HAP-1 (cell line): Measurements from ENCODE around the gene RNF220.

Source experiments
- DNase-seq, 2 experiments: peaks; one replicate each; pipeline ENCODE4 v3.0.0-alpha.2; 2016 to 2020; ENCODE audit warnings: low spot score in 2 of 2
- H3K27me3 ChIP-seq: fragments of 250-450 bp; sonication (Bioruptor Pico); 2 replicates; pipeline ENCODE4 v1.5.1; 2020; ENCODE audit warnings: low read depth, mild to moderate bottlenecking, moderate library complexity
- H3K36me3 ChIP-seq: fragments of 250-450 bp; sonication (Bioruptor Pico); replicated peaks from 2 replicates; pipeline ENCODE4 v1.5.1; 2020; ENCODE audit warnings: mild to moderate bottlenecking
- H3K4me1 ChIP-seq: fragments of 250-450 bp; sonication (Bioruptor Pico); 2 replicates; pipeline ENCODE4 v1.5.1; 2020; ENCODE audit warnings: mild to moderate bottlenecking
- H3K4me3 ChIP-seq: fragments of 250-450 bp; sonication (Bioruptor Pico); 2 replicates; pipeline ENCODE4 v1.5.1; 2020; ENCODE audit warnings: mild to moderate bottlenecking, moderate library complexity
- H3K9me3 ChIP-seq: fragments of 250-450 bp; sonication (Bioruptor Pico); 2 replicates; pipeline ENCODE4 v1.5.1; 2020; ENCODE audit warnings: mild to moderate bottlenecking, moderate library complexity
- in situ Hi-C: fragments of 300-500 bp; cut with MboI; formaldehyde crosslinking; loops from 3 replicates; pipeline ENCODE4 v1.14.3; 2020; ENCODE audit warnings: low sequenced_read_pairs, inconsistent platforms, mixed read lengths

RNF220 gene

DNA sequence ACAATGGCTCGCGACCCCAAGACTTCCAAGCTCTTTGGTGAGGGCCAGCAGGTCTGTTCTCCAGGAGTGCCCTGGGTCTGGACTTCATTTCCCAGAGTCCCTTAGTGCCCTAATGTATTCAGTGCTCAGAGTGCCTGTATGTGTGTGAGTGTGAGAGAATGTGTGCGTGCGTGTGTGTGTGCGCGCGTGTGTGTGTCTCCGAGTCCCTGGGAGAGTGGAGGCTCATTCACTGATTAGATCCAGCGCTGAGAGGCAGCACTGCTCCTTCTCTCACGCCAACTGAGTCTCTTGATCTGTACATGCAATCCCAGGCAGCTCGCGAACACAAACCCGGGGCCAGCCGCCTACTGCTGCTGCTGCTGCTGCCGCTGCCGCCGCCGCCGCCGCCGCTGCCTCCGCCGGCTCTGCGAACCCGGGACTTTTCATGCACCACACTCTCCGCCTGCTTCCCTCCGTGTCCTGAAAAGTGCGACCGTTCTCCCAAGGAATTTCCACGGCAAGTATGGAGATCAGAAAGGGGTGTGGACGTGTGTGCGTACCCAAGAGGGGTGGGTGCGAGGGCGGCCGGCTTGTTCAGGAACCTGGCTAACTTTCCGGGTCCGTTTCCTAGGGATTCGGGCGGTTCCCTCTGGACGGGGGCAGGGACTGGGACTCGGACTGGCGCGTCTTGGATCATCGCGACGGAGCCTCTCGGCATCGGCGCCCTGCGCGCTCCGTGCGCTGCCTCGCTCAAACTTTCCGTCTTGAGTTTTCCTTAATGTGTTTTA, at the start of gene RNF220:
Gene RNF220, plus strand, starts transcription at position 225 of the 767 bp plus-strand sequence.
- in situ Hi-C loops = loop anchor here (5.0 kb wide), 1 partner anchor 97 kb away; no protein-coding TSS in a partner anchor
- peak within 1 kb of the TSS; percentile 65 for H3K4me3 ChIP-seq
- no peaks in the 10 kb centered on the region for H3K9me3 ChIP-seq
- peaks cover 19% of the 10 kb centered on the region for H3K4me1 ChIP-seq
- H3K27me3 ChIP-seq = no peaks in the 10 kb centered on the region
- DNase-seq = peak; percentile 81 to 86
- no peaks in the 10 kb centered on the region for H3K36me3 ChIP-seq

DNA sequence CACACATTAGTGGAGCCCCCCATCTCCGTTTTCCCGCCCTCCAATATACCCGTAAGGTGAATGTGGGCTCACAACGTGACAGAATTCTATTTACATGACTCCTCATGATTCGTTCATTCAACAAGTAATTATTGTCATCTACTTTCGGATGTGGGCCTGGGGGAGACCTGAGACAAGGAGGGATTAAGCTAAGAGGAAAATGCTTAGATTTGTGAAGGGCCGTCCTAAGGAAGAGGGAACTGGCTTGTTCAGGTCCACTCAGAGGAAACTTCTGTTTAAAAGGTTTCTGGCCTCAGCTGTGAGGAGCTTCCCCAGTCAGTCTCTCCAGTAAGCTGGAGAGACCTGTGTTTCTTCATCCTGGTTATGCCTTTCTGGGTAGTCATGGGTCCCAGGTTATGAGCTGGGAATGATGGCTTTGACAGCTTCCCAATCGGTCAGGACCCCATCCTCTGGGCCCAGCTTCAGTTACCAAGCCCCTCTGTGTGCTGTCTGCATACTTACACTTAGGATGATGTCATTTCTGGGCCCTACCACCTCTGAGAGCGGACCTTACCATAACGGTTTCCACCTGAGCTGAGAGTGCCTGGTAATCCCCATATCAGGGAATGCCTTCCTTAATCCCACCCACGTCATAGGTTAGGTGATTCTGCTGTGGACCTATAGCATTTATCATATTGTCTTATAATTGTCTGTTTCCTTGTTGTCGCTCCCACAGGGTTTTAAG, 49.3 kb upstream of the RNF220 start:
- H3K9me3 ChIP-seq = no peaks in the 10 kb centered on the region
- peak overlapping the region; percentile 71 for H3K4me3 ChIP-seq
- in situ Hi-C loops = no loop called here
- DNase-seq = no peak
- H3K27me3 ChIP-seq = no peaks in the 10 kb centered on the region
- H3K4me1 ChIP-seq = peaks cover 11% of the 10 kb centered on the region
- no peaks in the 10 kb centered on the region for H3K36me3 ChIP-seq

DNA sequence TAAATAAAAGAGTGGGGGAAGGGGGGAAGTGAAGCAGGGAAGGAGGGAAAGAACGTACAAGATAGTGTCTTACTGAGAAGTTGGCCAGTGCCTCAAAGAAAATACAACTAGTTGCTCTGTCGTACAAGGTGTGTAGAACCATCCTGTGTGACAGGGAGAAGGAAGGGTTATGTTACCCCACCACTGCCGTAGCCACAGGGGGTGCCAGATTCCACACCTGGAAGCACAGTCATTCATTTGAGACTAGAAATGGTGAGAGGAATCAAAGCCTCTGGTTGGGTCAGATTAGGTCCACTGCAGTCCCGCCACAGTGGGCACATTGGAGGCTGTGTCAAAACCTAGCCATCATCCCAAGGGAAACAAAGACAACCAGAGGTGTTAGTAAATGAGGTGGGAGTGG, 47.3 kb upstream of the RNF220 start:
- Histone ChIP-seq H3K36me3 (no peaks in the 10 kb centered on the region), H3K4me3 (no peak overlapping the region), H3K27me3 (no peaks in the 10 kb centered on the region), H3K9me3 (no peaks in the 10 kb centered on the region), H3K4me1 (peaks cover 11% of the 10 kb centered on the region)
- in situ Hi-C loops = no loop called here
- no peak for DNase-seq

DNA sequence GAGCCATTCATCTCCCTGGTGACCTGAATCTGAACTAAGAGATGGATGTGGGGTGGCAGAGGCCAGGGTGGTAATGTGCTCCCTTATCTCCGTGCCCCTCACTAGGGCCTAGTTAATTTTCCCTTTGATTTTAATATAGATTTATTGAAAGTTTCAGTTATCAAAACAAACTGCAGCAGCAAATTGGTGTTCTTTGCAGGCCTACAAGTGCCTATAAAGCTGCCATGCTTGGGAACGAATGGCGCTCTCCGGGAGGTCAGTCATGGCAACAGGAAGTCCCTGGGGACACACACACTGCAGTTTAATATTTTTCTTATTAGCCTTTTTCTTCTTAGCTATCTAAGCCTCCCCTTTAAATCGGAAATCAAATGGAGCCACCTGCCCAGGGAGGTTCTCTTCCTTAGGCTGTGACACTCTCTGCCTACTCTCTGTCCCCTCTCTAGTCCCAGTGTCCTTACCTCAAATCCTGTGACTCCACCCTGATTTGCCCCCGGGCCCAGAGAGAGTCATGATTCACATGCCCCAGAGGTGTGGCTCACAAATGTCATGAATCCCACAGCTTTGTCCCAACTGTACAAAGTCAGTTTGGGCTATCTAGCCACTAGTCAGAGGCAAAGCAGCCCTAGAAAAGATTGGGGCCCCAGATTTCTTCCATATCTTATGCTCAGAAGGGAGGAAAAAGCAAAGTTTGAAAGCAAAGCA, 45.7 kb upstream of the RNF220 start:
- no peak for DNase-seq
- Histone ChIP-seq H3K27me3 (no peaks in the 10 kb centered on the region), H3K9me3 (no peaks in the 10 kb centered on the region), H3K4me3 (no peak overlapping the region), H3K36me3 (no peaks in the 10 kb centered on the region), H3K4me1 (peaks cover 5% of the 10 kb centered on the region)
- in situ Hi-C loops = no loop called here

DNA sequence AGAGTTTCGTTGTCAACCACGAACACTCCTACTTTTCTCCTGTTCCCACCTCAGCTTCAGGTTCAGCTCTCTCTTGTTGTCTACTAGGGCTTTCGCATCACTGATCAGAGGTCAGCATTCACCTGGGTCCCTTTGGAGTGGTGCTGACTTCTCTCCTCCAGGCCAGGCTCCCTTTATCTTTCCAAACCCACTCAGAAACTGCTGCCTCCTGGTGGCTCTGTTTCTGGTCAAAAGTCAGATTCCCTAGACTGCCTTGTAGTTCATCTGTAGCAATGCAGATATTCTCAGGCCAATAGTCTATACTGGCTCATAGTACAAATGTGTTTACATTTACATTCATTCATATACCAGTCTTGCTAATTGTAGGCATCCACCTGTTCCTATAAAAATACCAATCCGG, 43.6 kb upstream of the RNF220 start:
- in situ Hi-C loops = no loop called here
- no peaks in the 10 kb centered on the region for H3K4me1 ChIP-seq
- no peaks in the 10 kb centered on the region for H3K36me3 ChIP-seq
- no peak for DNase-seq
- H3K9me3 ChIP-seq = no peaks in the 10 kb centered on the region
- H3K27me3 ChIP-seq = no peaks in the 10 kb centered on the region
- no peak overlapping the region for H3K4me3 ChIP-seq

DNA sequence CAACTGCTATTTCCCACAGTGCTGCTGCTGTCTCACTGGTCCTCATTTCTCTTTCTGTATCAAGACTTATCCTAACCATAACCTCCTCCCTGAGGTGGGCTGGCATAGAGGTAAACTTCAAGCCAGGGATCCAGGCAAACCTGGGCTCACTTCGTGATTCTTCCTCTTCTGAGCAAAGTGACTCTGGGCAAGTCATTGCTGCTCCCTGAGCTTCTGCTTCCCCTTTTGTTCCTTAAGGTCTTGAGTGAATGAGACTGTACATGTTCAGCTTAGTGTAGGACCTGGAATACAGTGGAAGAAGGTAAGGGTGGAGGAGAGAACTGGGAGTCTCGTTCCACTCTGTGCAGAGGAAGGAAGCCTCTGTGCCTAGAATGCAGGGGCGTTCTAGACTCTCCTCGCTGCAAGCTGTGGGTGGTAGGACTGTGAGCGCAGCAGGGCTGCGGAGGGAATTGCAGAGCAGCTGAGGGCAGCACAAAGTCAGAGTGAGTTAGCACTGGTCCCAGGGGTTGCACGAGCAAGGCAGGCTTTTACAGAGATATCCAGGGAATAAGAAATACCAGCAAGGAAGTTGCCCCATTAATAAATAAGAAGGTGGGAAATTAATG, 38.6 kb upstream of the RNF220 start:
- Histone ChIP-seq H3K27me3 (no peaks in the 10 kb centered on the region), H3K4me3 (no peak overlapping the region), H3K9me3 (no peaks in the 10 kb centered on the region), H3K4me1 (no peaks in the 10 kb centered on the region), H3K36me3 (no peaks in the 10 kb centered on the region)
- DNase-seq = no peak
- in situ Hi-C loops = no loop called here

DNA sequence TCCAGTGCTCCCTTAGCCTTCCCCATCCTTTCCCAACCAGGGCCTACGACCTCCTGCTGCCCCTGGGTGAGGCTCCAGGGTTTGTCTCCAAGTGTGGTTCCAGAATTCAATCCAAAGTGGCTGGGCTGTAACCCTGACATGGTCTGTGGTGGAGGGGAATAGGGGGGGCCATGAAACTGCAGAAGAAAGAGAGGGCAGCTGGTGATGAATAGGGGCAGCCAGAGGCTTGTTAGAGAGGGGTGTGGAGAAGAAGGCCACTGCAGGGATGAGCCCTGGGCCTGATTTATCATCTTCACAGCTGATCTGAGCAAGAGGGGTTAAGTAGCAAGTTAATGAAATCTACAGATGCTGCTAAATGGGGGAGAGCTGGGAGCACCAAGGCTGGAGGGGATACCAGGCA, 37.1 kb upstream of the RNF220 start:
- H3K4me1 ChIP-seq = no peaks in the 10 kb centered on the region

DNA sequence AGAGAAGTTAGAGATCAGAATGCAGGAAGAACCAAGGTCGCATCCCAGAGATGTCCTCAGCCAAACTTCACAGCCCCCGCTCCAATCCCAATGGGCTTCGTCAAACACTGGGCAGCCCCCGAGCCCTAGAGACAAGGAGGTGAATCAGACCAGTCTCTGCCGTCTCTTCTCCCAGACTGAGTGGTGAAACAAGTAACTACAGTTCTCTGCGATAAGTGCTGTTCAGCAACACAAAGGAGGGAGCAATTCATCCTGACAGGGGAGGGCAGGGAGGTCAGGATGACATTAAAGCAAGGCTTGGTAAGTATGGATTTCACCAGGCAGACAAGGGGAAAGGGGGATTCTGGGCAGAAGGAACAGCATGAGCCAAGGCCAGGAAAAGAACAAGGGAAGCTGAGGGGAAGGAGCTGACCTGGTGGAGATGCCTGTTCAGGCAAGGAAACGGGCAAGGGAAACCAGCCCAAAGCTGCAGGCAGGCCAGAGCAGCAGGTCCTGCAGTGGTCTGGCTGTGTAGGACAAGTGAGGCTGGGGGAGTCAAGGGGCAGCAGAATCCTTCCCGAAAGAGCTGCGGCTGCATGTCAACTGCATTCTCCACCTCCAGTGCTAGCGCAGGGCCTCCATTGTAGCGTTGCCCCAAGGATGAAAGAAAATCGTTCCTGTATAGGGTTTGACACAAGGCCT, 36.4 kb upstream of the RNF220 start:
- Histone ChIP-seq H3K4me1 (no peaks in the 10 kb centered on the region), H3K27me3 (no peaks in the 10 kb centered on the region), H3K4me3 (no peak overlapping the region), H3K9me3 (no peaks in the 10 kb centered on the region), H3K36me3 (no peaks in the 10 kb centered on the region)
- in situ Hi-C loops = no loop called here
- no peak for DNase-seq

More for the DNA sequence above, 37.1 kb upstream of the RNF220 start:
- H3K27me3 ChIP-seq = no peaks in the 10 kb centered on the region
- H3K9me3 ChIP-seq = no peaks in the 10 kb centered on the region
- no peaks in the 10 kb centered on the region for H3K36me3 ChIP-seq
- in situ Hi-C loops = no loop called here
- no peak for DNase-seq
- H3K4me3 ChIP-seq = no peak overlapping the region

DNA sequence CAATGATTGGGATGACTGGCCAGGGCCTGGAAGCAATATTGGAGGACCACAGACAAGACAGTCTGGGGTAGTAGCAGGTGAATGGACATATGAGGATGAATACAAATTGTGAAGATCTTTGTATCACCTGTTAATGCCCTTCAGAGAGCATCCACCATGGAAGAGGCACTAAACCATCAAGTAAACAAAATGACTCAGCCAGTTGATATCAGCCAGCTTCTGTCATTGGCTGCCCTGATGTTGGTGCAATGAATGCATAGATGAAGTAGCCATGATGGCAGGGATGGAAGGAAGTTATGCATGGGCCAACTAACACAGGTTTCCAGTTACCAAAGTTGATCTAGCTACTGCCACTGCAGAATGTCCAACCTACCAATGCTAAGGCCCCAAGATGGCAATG, 33.8 kb upstream of the RNF220 start:
- H3K9me3 ChIP-seq = no peaks in the 10 kb centered on the region
- H3K4me3 ChIP-seq = no peak overlapping the region
- no peaks in the 10 kb centered on the region for H3K4me1 ChIP-seq
- no peak for DNase-seq
- no peaks in the 10 kb centered on the region for H3K27me3 ChIP-seq
- in situ Hi-C loops = no loop called here
- H3K36me3 ChIP-seq = no peaks in the 10 kb centered on the region

DNA sequence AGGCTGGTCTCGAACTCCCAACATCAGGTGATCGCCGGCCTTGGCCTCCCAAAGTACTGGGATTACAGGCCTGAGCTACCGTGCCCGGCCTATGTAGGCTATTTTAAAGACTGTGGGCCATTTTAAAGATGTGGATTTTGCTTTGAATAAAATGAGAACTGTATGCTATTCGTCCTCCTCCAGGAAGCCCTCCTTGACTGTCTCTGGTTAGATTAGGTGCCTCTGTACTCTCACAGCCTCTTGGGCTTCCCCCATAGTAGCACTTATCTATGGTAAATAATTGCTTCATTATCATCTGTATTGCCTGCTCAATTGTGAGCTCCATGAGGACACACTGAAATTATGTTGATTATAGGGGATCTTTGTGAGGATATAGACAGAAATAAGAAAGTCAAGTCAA, 29.5 kb upstream of the RNF220 start:
- in situ Hi-C loops = loop anchor here (5.0 kb wide), 1 partner anchor 217 kb away; no protein-coding TSS in a partner anchor
- no peaks in the 10 kb centered on the region for H3K9me3 ChIP-seq
- no peaks in the 10 kb centered on the region for H3K4me1 ChIP-seq
- no peak overlapping the region for H3K4me3 ChIP-seq
- H3K36me3 ChIP-seq = no peaks in the 10 kb centered on the region
- DNase-seq = no peak
- no peaks in the 10 kb centered on the region for H3K27me3 ChIP-seq

DNA sequence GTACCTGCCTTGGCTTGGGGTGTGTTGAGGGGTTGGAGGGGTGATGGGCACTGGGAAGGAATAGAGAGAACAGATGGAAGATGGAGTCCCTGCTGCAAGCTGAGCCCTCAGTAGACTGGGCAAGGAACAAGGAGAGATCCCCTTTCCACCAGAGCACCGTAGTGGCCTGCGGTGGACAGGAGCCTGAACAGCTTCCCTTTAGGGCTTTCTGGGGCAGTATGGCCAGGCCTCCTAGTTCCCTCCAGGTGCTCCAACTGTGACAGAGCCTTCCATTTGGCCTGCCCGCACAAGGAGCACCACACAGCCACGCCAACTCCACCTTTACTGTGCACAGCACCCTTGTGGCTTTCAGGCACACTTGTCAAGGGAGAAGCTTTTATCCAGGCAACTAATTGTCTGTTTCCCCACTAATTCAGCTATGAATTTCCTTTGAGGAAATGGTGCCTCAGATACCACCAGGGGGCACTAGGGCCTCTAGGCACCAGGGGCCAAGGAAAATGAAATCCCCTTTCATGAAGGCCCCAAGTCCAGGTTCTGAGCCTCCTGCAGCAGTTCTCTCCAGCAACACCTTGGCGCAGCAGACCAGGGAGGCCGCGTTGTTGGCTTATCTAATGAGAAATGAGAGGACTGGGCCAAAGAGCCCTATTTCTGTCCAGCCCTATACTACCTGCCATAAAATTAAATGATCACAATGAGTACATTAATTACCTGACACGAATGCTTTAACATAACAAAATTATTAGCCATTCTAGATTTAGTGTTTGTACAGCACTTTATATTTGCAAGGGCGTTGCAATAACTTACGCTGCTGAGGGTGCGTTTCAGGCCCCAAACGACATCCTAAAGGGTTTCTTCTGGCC, 26.9 kb upstream of the RNF220 start:
- Histone ChIP-seq H3K9me3 (no peaks in the 10 kb centered on the region), H3K4me3 (no peak overlapping the region), H3K36me3 (no peaks in the 10 kb centered on the region), H3K27me3 (no peaks in the 10 kb centered on the region), H3K4me1 (no peaks in the 10 kb centered on the region)
- peak; percentile 85 to 87 for DNase-seq
- in situ Hi-C loops = loop anchor here (5.0 kb wide), 1 partner anchor 214 kb away; no protein-coding TSS in a partner anchor

DNA sequence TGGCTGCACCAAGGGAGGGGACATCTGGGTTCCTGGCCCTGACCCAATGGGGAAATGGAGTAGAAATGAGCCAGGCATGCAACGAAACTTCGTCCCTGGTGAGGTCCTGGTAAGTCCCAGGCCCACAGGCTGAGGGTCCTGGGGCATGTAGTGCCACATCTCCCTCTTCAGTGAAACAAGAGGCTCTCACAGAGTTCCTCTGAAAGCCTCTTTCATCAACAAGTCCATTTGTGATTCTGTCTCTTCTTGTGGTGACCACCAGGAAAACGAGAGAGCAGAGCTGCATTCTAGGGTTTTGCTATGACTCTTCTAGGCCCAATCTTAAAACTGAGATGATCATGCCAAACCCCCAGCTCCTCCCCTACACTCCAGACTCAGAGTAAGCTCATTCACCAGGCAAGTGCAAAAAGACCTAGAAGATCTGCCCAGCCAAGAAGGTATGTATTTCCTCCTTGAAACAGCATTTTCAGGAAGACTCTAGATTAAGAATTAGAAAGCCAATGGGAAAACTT, 24.3 kb upstream of the RNF220 start:
- no peaks in the 10 kb centered on the region for H3K27me3 ChIP-seq
- H3K4me3 ChIP-seq = no peak overlapping the region
- in situ Hi-C loops = no loop called here
- DNase-seq = no peak
- no peaks in the 10 kb centered on the region for H3K36me3 ChIP-seq
- no peaks in the 10 kb centered on the region for H3K4me1 ChIP-seq
- H3K9me3 ChIP-seq = no peaks in the 10 kb centered on the region
